ENCODE measurements around the gene SLC9A9.

- TF ChIP-seq EZH2phosphoT487 (IDR thresholded peaks at IDR 0.05; ENCODE audit: low read length) (no peak), EZH2 (optimal IDR thresholded peaks at IDR 0.05; ENCODE audit: low read depth, low read length) (no peak)
- TF ChIP-seq, protein P1, sequence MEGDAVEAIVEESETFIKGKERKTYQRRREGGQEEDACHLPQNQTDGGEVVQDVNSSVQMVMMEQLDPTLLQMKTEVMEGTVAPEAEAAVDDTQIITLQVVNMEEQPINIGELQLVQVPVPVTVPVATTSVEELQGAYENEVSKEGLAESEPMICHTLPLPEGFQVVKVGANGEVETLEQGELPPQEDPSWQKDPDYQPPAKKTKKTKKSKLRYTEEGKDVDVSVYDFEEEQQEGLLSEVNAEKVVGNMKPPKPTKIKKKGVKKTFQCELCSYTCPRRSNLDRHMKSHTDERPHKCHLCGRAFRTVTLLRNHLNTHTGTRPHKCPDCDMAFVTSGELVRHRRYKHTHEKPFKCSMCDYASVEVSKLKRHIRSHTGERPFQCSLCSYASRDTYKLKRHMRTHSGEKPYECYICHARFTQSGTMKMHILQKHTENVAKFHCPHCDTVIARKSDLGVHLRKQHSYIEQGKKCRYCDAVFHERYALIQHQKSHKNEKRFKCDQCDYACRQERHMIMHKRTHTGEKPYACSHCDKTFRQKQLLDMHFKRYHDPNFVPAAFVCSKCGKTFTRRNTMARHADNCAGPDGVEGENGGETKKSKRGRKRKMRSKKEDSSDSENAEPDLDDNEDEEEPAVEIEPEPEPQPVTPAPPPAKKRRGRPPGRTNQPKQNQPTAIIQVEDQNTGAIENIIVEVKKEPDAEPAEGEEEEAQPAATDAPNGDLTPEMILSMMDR (IDR thresholded peaks at IDR 0.05; ENCODE audit: low read length) = no peak
Measured at GRCh38 chr3:143486611-143487010, 361.7 kb downstream of the SLC9A9 start.
